GM21423 (cell line): ENCODE data around the gene MESD.

ENCODE experiments used
- ATAC-seq: cut with Tn5 transposase; IDR thresholded peaks from one replicate; pipeline ENCODE4 v1.9.1; 2021; ENCODE audit warnings: mild to moderate bottlenecking, moderate library complexity; ENCODE audit not compliant: unreplicated experiment

The MESD gene

DNA sequence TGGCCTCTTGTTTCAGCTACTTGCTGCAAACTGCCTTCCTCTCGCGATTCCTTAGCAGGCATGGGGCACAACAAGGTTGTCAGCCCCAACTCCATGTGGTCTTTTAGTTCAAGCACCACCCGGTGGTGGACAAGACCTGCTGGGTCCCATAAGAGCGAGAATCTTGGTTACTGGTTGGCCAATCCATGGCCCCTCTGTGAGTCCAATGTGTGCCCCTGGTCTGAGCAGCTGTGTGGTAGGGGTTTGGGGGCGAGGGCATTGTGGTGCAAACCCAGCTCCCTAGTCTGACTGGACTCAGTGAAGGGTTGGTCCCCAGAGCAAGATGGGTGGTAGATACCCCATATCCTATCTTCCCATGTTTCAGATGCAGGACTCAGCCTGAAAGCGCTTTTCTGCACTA lies 48.8 kb downstream of the MESD start:
- no peak for ATAC-seq

- ATAC-seq = no peak
Measured at GRCh38 chr15:80940331-80940730, 49.3 kb downstream of the MESD start.

GRCh38 chr15:80939216-80939615 lies 50.4 kb downstream of the MESD start:
- no peak for ATAC-seq

- no peak for ATAC-seq
Measured at GRCh38 chr15:80937718-80938117, 51.9 kb downstream of the MESD start.

DNA sequence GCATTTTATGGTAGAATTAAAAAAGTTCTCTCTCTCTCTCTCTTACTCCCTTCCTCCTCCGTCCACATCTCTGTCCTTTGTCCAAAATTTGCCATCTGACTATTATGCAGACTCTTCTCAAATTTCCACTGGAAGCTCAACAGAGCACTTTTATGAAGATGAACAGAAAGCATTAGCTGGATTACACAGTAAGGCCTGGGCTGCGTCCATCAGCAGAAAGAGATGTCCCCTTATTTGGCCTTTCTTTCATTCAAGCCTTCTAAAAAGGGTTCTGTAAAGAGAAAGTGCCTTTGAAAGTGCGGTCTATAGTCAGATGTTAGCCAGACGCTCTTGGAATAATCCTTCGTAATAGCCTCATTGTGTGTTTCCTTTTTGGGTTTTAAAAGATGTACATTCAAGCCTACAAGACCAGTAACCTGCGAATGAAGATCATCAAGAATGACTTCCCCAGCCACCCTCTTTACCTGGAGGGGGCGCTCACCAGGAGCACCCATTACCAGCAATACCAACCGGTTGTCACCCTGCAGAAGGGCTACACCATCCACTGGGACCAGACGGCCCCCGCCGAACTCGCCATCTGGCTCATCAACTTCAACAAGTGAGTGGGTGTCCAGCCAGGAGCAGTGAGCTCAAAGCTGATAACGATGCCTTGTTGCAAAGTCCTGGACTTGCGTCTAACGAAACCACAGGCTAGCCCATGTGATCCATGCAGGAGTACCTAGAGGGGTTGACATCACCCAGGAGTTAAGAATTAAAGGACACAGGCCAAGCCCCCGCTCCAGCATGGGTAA lies 53.1 kb downstream of the MESD start:
- no peak for ATAC-seq

GRCh38 chr15:80934761-80935221 lies 54.8 kb downstream of the MESD start:
- ATAC-seq = no peak

- ATAC-seq = no peak
Measured at GRCh38 chr15:80932989-80933388, 56.6 kb downstream of the MESD start.

GRCh38 chr15:80932513-80932815 lies 57.2 kb downstream of the MESD start:
- no peak for ATAC-seq

- no peak for ATAC-seq
Measured at GRCh38 chr15:80931721-80932512, 57.7 kb downstream of the MESD start.

DNA sequence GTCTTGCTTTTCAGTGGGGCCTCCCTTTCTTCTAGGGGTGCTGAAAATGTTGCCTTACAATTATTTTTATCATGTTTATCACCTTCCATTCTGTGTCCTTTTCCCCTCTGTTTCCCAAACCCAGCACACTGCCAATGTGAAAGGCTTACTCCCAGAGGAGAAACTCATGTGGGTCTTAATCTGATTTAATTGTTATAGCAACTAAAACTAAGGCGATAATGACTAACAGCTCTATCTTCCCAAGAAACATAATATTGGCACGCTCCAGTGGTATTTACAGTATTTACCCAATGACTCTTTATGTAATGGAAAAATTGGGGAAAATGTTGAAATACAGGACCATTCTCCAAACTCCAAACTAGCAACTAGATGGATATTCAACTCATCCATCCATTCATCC lies 58.4 kb downstream of the MESD start:
- ATAC-seq = no peak

GRCh38 chr15:80929689-80930088 lies 59.9 kb downstream of the MESD start:
- no peak for ATAC-seq

GRCh38 chr15:80929225-80929624 lies 60.4 kb downstream of the MESD start:
- no peak for ATAC-seq

- ATAC-seq = no peak
Measured at GRCh38 chr15:80926126-80926525, 63.5 kb downstream of the MESD start.

DNA sequence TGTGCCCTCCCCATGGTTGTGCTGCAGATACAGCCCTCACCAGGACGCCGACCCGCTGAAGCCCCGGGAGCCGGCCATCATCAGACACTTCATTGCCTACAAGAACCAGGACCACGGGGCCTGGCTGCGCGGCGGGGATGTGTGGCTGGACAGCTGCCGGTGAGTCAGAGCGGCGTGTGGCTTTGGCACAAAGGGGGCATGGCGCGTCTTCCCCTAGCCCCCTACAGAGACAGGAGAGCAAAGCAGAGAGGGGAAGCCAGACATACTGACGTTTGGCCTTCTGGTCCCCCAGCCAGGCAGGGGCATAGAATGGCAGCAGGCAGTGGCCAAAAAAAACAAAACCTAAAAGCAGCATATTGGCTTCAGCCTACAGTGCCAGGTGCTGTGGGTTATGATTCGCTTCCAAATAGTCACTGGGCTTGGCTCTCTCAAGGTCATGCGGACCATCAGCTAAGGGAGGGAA lies 64.0 kb downstream of the MESD start:
- ATAC-seq = no peak

DNA sequence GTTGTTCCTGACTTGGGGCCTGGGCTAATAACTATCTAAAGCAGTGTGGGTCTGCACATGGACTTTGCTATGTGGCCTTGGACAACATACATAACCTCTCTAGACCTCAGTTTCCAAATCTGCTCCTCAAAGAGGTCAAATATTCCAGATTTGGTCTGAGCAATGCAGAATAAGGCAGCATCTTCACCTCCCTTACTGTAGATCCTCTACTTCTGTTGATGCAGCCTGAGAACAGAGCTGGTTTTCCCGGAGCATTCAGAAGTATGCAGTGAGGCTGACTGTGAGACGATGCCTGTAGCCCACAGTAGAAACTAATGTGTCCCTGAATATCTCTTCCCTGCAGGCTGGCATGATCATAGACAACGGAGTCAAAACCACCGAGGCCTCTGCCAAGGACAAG lies 65.3 kb downstream of the MESD start:
- no peak for ATAC-seq

- ATAC-seq = no peak
Measured at GRCh38 chr15:80923668-80924067, 66.0 kb downstream of the MESD start.

- no peak for ATAC-seq
Measured at GRCh38 chr15:80921736-80922410, 67.7 kb downstream of the MESD start.

DNA sequence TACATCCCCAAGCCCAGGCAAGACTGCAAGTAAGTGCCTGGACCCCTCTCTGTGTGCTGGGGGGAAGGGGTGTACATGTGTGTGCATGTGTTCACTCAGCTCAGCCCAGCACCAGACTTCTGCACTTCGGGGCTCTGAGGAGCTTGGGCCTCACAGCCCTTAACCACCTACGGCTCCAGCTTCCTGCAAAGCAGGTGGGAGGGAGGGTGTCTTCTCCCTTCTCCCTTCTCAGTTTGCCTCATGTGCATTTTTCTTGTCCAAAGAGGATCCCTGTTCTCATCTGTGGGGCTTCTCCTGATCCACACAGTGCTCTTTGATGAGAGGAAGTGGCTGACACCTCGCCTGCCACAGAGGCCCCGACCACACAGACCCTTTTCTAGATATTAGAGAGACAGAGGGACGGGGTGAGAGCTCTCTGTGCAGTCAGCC lies 69.3 kb downstream of the MESD start:
- ATAC-seq = no peak

GRCh38 chr15:80918196-80918783 lies 71.3 kb downstream of the MESD start:
- no peak for ATAC-seq

DNA sequence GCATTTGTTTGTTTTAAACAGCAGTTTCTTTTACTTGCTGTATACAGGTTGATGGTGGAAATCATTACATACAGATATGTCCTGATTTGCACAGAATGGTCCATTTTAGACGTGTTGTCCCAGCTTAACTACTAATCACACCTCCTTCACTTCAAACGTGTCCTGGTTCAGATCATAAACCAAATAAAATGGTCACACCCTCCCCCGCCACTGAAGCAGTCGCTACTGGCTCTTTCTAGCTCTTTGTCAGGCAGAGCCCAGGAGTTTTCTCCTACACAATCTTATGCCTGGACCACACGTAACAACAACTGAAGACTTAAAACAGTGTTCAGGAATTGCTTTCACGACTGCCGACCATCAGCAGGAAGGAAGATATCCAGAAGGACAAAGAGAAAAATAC lies 73.6 kb downstream of the MESD start:
- no peak for ATAC-seq

GRCh38 chr15:80915472-80915871 lies 74.1 kb downstream of the MESD start:
- ATAC-seq = no peak
